GM12874 (cell line): ENCODE measurements around the gene VAMP1.
A peak's percentile ranks its signal among the peaks of the same experiment; 100 is the strongest.

Experiments
- TF ChIP-seq, protein P1 (sequence below): IDR thresholded peaks from 2 replicates; pipeline ENCODE4 v1.5.1; 2011; ENCODE audit warnings: low read depth, mild to moderate bottlenecking, control low read depth, low read length, moderate library complexity; ENCODE audit not compliant: insufficient read depth

Gene VAMP1

DNA sequence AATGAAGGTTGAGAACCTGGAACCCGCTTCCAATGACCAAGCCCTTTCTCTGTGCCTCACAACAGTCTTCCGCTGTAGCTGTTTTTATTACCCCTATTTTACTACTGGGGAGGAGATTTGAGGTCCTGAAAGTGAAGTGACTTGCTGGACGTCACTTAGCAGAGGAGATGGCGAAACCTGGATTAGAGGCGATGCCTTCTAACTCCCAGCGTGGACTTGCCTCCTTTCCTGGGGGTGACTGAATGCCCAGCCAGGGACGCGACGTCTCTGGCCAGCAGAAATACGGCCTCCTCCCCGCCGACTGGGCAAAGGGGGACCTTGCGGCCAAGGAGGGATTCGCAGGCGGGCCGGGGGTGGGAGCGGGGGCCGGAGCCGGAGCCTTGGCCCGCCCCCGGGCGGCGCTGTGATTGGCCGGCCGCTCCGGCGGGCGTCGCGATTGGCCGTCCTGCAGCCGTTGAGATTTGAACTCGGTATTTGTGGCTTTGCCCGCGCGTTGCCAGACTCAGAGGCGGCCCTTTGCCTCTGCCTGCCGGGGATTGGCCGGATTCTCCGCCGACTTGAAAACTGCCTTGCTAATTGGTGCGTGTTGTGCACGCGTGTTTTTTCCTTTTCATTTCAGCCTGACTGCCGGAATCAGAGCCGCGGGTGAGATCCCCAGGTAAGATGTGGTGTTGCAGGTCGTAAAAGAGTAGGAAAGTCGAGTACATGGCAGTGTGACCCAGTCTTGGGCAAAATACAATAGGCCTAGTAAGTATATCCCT, 23.2 kb upstream of the VAMP1 start, which contains the start of gene NCAPD2:
Gene NCAPD2, plus strand, starts transcription at position 606 of the 761 bp plus-strand sequence. CDS start 997 bp downstream, outside the sequence.
- TF ChIP-seq, protein P1, sequence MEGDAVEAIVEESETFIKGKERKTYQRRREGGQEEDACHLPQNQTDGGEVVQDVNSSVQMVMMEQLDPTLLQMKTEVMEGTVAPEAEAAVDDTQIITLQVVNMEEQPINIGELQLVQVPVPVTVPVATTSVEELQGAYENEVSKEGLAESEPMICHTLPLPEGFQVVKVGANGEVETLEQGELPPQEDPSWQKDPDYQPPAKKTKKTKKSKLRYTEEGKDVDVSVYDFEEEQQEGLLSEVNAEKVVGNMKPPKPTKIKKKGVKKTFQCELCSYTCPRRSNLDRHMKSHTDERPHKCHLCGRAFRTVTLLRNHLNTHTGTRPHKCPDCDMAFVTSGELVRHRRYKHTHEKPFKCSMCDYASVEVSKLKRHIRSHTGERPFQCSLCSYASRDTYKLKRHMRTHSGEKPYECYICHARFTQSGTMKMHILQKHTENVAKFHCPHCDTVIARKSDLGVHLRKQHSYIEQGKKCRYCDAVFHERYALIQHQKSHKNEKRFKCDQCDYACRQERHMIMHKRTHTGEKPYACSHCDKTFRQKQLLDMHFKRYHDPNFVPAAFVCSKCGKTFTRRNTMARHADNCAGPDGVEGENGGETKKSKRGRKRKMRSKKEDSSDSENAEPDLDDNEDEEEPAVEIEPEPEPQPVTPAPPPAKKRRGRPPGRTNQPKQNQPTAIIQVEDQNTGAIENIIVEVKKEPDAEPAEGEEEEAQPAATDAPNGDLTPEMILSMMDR, result 0 out of 2 replicates have a peak, but pooled peaks have one; percentile 6

DNA sequence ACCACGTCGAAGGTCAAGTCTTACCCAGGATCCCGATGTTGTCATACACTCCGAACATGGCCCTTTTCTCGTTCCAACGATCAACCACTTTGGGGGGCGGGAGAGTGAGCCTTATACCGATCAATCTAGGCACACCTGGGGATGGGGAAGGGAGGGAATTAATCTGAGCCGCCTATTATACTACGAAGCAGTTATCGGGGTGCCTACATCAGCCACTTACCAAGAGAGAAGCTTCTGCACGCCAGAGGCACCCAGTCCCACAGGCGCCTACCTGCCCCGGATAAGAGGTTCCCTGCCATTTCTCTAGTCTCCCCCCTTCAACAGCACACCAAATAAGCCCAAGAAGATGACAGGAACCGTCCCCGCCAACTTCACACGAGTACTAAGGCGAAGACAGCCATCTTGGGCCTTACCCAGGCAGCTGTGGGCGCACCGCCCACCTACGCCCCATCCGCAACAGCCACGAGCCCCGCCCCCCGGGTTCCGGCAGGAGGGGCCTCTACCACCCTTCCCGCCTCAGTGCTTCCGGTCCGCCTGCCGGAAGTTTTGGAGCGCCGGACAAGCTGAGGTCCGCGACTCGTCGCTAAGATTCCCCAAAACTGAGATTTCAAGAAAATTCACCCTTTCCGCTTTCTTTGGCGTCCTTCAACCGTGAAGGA, 22.5 kb upstream of the VAMP1 start, which contains the start of gene MRPL51:
Gene MRPL51, minus strand, starts transcription at position 425 of the 659 bp plus-strand sequence. Its CDS starts 126 bp downstream, at position 299.
- TF ChIP-seq, protein P1, result no peak

DNA sequence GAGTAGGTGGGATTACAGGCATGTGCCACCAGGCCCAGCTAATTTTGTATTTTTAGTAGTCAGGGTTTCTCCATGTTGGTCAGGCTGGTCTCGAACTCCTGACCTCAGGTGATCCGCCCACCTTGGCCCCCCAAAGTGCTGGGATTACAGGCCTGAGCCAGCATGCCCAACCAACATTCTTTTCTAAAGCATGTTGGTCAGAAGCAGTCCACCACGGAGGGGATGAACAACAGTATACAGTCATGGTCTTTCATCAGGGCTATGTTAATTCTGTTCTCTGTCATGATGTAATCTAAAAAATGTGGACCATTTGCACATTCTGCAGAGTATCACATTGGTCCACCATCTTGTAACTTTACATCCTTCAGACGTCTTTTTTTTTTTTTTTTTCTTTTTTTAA, 19.0 kb upstream of the VAMP1 start:
- TF ChIP-seq, protein P1, result no peak

DNA sequence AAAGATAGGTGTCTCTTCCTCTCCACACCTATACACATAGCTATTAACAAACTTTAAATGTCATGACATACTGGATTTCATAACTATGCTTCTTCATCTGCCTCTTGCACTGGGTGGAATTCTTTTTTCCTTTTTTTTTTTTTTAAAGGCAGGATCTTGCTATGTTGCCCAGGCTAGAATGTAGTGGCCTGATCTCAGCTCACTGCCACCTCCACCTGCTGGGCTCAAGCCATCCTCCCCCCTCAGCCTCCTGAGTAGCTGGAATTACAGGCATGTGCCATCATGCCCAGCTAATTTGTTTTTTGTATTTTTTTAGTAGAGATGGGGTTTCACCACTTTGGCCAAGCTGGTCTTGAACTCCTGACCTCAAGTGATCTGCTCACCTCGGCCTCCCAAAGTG, 17.8 kb upstream of the VAMP1 start:
- TF ChIP-seq, protein P1, result no peak

DNA sequence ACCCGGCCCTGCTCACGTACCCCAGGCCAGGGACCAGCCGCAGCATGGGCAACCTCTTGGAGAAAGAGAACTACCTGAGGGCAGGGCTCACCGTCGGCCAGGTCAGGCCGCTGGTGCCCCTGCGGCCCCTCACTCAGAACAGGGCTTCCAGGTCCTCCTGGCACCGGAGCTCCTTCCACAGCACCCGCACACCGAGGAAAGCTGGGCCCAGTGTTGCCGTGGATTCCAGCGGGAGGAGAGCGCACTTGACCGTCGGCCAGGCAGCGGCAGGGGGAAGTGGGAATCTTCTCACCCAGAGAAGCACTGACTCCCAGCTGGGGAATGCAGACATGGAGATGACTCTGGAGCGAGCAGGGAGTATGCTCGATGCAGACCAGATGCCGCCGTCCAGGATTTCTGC, 7.9 kb upstream of the VAMP1 start:
- TF ChIP-seq, protein P1, result no peak

DNA sequence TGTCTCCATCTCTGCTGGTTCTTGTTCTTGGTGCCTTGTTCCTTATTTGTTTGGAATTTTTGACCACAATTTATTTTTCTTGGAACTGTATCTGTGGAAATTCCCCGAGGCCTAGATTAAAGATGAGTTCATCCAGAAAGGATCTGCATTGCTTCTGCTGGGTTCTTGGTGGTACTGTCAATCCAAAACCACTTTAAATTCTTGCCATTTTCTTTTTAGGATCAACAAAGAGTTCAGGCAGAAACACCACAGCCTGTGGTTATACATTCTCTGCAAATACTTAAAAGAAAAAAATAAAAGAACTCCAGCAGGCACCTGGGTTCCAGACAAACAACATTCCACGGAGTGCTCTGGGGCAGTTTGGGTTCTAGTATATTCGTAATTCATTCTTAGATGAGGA, 6.0 kb upstream of the VAMP1 start:
- TF ChIP-seq, protein P1, result no peak

DNA sequence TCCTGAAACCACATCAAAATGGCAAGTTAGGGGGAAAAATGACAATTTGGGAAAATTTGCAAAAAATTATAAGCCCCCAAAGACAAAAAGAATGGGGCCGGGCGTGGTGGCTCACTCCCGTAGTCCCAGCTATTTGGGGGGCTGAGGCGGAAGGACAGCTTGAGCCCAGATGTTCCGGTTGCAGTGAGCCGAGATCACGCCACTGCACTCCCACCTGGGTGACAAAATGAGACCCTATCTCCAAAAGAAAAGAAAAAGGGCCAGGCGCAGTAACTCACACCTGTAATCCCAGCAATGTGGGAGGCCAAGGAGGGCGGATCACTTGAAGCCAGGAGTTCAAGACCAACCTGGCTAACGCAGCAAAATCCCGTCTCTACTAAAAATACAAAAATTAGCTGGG, 2.0 kb upstream of the VAMP1 start:
- TF ChIP-seq, protein P1, result no peak
